GM18520 (cell line): ENCODE results near the gene KL.

ENCODE experiments used
- ATAC-seq: cut with Tn5 transposase; IDR thresholded peaks from one replicate; pipeline ENCODE4 v1.9.1; 2021; ENCODE audit not compliant: unreplicated experiment

KL gene

GRCh38 chr13:33016414-33017322 is at the start of gene KL:
KL (plus strand) TSS chr13:33016423; CDS start chr13:33016441, 18 bp downstream.
- no peak for ATAC-seq

- ATAC-seq = no peak
Measured at GRCh38 chr13:32967584-32968182, 48.5 kb upstream of the KL start.

GRCh38 chr13:32968316-32968715 is 47.9 kb upstream of the KL start:
- ATAC-seq = no peak

GRCh38 chr13:32968793-32969192 is 47.4 kb upstream of the KL start:
- ATAC-seq = no peak

- peak; percentile 87 for ATAC-seq
Measured at GRCh38 chr13:32969516-32969941, 46.7 kb upstream of the KL start.

- ATAC-seq = no peak
Measured at GRCh38 chr13:32976056-32976805, 40.0 kb upstream of the KL start.

GRCh38 chr13:32976912-32977311 is 39.3 kb upstream of the KL start:
- ATAC-seq = no peak

GRCh38 chr13:32977321-32977720 is 38.9 kb upstream of the KL start:
- no peak for ATAC-seq

- no peak for ATAC-seq
Measured at GRCh38 chr13:32978278-32978677, 37.9 kb upstream of the KL start.

GRCh38 chr13:32983058-32983457 is 33.2 kb upstream of the KL start:
- no peak for ATAC-seq

- no peak for ATAC-seq
Measured at GRCh38 chr13:32984857-32985626, 31.2 kb upstream of the KL start.

- ATAC-seq = no peak
Measured at GRCh38 chr13:32986552-32986951, 29.7 kb upstream of the KL start.

GRCh38 chr13:32987462-32987861 is 28.8 kb upstream of the KL start:
- no peak for ATAC-seq

GRCh38 chr13:32988608-32989289 is 27.5 kb upstream of the KL start:
- no peak for ATAC-seq

GRCh38 chr13:32989290-32989667 is 26.9 kb upstream of the KL start:
- no peak for ATAC-seq

GRCh38 chr13:32989942-32990341 is 26.3 kb upstream of the KL start:
- no peak for ATAC-seq

- no peak for ATAC-seq
Measured at GRCh38 chr13:32993145-32993544, 23.1 kb upstream of the KL start.

- no peak for ATAC-seq
Measured at GRCh38 chr13:32997399-32997798, 18.8 kb upstream of the KL start.

- no peak for ATAC-seq
Measured at GRCh38 chr13:32998966-32999365, 17.3 kb upstream of the KL start.

- no peak for ATAC-seq
Measured at GRCh38 chr13:33000365-33000764, 15.9 kb upstream of the KL start.
